Activated T-helper 17 cell treated with anti-CD3 and anti-CD28 coated beads, Interleukin-2, amount 50 U/mL, for 72 hours (primary cell): ENCODE results near the gene SSRP1. TPM values are rescaled to one million over a fixed set of nuclear protein-coding genes. Genes with fewer than 3 reads are reported as not detected.
A peak's percentile ranks its signal among the peaks of the same experiment; 100 is the strongest.
"Not testable (repeated sequence)": the region's sequence is repeated elsewhere in the genome, so short reads cannot be mapped to it uniquely, and the experiment has no call there.

Experiments used
- ATAC-seq: fragments of 150-1000 bp; cut with Tn5 transposase; replicated peaks from 2 replicates; pipeline ENCODE4 v1.10.0; 2021; ENCODE audit warnings: mild to moderate bottlenecking, moderate library complexity
- H3K27ac Mint-ChIP-seq: one replicate; pipeline ENCODE4 v1.8.0; 2022; ENCODE audit warnings: mixed read lengths
- H3K27me3 Mint-ChIP-seq: one replicate; pipeline ENCODE4 v1.8.0; 2022; ENCODE audit warnings: mixed read lengths
- H3K36me3 Mint-ChIP-seq: one replicate; pipeline ENCODE4 v1.8.0; 2022; ENCODE audit warnings: low read depth, mild to moderate bottlenecking, mixed read lengths
- H3K4me1 Mint-ChIP-seq: one replicate; pipeline ENCODE4 v1.8.0; 2022; ENCODE audit warnings: mixed read lengths
- H3K4me3 Mint-ChIP-seq: one replicate; pipeline ENCODE4 v1.8.0; 2022; ENCODE audit warnings: mild to moderate bottlenecking, mixed read lengths
- H3K9me3 Mint-ChIP-seq: one replicate; pipeline ENCODE4 v1.8.0; 2022; ENCODE audit warnings: mixed read lengths
- total RNA-seq, 2 donors: library from RNA; stranded (reverse); gene quantifications; one replicate each; pipeline ENCODE4 v1.2.3, GENCODE V29; 2022

SSRP1 gene
- total RNA-seq, 2 donors from 2014 or later, result 92.1 to 171 TPM

DNA sequence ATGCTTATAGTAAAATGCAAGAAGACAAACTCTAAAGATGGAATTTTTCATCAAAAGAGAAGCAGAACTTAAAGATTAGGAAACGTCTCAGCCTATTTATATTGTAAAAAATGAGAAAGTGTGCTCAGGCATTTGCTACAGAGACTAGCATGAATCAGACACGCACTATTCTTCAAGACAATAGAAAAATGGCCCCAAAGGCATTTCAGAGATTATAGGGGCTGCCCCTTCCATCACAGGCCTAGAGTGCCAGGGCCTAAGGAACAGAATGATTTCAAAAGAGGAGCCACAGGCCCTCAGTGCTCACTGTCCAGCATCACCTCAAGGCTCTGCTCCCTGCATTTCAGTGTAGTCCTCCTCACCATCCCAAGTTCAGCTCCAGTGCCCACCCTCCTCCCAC is 38.5 kb downstream of the SSRP1 start:
- Mint-ChIP-seq H3K36me3 (peaks cover 31% of the 10 kb centered on the region), H3K9me3 (peaks cover 8% of the 10 kb centered on the region), H3K4me3 (no peak overlapping the region), H3K4me1 (no peaks in the 10 kb centered on the region), H3K27ac (no peak overlapping the region), H3K27me3 (no peaks in the 10 kb centered on the region)
- no peak for ATAC-seq

- not testable (repeated sequence) for H3K27me3 Mint-ChIP-seq, H3K9me3 Mint-ChIP-seq, H3K4me3 Mint-ChIP-seq, H3K4me1 Mint-ChIP-seq, ATAC-seq, H3K27ac Mint-ChIP-seq
- H3K36me3 Mint-ChIP-seq, result peaks cover 22% of the 10 kb centered on the region
Observed at GRCh38 chr11:57296205-57296604, 39.5 kb downstream of the SSRP1 start.

- Mint-ChIP-seq H3K4me1 (no peaks in the 10 kb centered on the region), H3K9me3 (peaks cover 8% of the 10 kb centered on the region), H3K36me3 (peaks cover 5% of the 10 kb centered on the region), H3K27ac (no peak overlapping the region), H3K27me3 (peaks cover 8% of the 10 kb centered on the region), H3K4me3 (no peak overlapping the region)
- ATAC-seq, result no peak
Observed at GRCh38 chr11:57294225-57295131, 41.2 kb downstream of the SSRP1 start.

GRCh38 chr11:57290288-57290687 is 45.4 kb downstream of the SSRP1 start:
- Mint-ChIP-seq H3K9me3 (no peaks in the 10 kb centered on the region), H3K27me3 (peaks cover 17% of the 10 kb centered on the region), H3K4me3 (no peak overlapping the region), H3K4me1 (no peaks in the 10 kb centered on the region), H3K36me3 (no peaks in the 10 kb centered on the region), H3K27ac (no peak overlapping the region)
- ATAC-seq, result peak; percentile 41

DNA sequence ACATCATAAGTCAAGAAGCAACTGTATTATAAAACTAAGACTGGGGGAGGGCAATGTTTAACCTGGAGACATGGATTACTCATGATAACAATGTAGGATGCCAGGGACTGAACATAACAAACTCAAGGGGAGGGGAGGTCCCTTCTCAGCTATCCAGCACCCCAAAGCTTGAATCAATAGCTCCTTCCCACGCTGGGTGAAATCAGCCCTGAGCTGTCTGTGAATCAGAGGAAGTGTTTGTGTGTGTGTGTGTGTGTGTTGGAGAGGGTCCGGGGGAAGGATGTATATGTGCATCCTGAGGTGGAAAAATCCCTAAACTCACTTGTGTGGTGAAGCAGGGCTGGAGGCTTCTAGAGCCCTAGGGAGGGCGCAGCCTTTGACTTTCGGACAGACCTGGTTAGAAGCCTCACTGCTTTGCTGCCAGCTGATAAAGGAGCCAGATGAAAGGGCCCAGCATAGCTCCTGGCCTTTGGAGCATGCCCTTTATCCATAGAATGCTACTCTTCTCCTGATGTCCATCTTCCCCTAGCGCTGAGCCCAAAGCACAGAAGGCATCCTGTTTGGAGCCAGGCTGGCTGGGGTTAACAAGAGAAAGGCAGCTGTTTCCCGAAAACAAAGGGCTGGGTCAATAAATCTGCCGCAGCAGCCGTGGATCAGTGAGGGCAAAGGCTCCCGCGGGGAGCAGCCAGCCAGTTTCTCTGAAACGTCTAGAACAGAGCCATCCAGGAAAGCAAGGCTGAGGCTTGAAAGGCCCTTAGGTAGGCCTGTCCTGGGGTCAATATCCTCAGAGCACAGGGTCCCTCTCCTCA is 46.7 kb downstream of the SSRP1 start:
- H3K4me3 Mint-ChIP-seq, result no peak overlapping the region
- no peak overlapping the region for H3K27ac Mint-ChIP-seq
- no peaks in the 10 kb centered on the region for H3K4me1 Mint-ChIP-seq
- H3K27me3 Mint-ChIP-seq, result peaks cover 17% of the 10 kb centered on the region
- peak; percentile 89 for ATAC-seq
- H3K9me3 Mint-ChIP-seq, result no peaks in the 10 kb centered on the region
- H3K36me3 Mint-ChIP-seq, result no peaks in the 10 kb centered on the region

DNA sequence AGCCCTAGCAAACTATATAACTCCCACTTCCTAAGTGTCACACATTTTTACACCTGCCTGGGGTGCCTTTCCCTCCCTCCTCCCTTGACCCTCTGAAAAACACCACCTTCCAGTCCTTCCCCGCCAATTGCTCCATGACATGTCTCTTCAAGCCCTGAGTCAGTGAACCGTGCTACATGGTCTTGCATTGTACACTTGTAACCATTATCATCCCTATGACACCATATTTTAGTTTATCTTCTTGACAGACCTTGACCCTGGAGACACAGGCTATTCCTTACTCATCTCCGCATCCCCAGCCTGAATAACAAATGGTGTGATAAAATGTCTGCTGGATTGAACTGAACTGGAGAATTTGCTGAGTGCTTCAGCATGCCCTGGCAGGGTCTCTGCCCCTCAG is 47.8 kb downstream of the SSRP1 start:
- Mint-ChIP-seq H3K36me3 (no peaks in the 10 kb centered on the region), H3K4me1 (no peaks in the 10 kb centered on the region), H3K27ac (no peak overlapping the region), H3K27me3 (peaks cover 17% of the 10 kb centered on the region), H3K9me3 (no peaks in the 10 kb centered on the region), H3K4me3 (no peak overlapping the region)
- no peak for ATAC-seq

DNA sequence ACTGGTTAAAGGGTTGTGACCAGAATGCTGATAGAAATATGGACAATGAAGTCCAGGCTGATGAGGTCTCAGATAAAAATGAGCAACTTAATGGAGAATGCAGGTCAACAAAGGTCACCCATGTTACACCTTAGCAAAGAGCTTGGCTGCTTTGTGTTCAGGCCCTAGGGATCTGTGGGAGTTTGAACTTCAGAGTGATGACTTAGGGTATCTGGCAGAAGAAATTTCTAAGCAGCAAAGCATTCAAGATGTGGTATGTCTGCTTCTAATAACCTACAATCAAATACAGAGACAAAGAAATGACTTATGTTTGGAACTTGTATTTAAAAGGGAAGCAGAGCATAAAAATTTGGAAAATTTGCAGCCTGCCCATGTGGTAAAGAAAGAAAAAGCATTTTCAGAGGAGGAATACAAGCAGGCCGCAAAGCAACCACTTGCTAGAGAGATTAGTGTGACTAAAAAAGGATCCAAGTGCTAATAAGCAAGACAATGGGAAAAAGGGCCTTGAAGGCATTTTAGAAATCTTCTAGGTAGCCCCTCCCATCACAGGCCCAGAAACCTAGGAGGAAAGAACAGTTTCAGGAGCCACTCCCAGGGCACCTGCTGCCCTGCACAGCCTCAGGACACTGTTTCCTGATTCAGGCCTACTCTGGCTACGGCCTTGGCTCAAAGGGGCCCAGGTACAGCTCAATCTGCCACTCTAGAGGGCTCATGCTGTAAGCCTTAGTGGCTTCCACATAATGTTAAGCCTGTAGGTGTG is 52.3 kb downstream of the SSRP1 start:
- Mint-ChIP-seq H3K27ac (no peak overlapping the region), H3K36me3 (no peaks in the 10 kb centered on the region), H3K4me3 (no peak overlapping the region), H3K27me3 (peaks cover 14% of the 10 kb centered on the region), H3K9me3 (no peaks in the 10 kb centered on the region), H3K4me1 (no peaks in the 10 kb centered on the region)
- ATAC-seq, result no peak

DNA sequence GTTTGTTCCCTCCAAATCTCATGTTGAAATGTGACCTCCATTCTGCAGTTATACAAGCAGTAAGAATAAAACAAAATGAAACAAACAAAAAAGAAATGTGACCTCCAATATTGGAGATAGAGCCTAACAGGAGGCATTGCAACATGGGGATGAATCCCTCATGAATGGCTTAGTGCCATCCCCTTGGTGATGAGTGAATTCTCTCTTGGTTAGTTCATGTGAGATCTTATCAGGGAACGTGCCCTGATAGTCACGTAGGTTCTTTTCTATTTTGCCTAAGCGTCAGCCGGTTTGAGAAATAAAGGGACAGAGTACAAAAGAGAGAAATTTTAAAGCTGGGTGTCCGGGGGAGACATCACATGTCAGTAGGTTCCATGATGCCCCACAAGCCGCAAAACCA is 54.1 kb downstream of the SSRP1 start:
- H3K27ac Mint-ChIP-seq, H3K36me3 Mint-ChIP-seq, H3K4me3 Mint-ChIP-seq, ATAC-seq, H3K9me3 Mint-ChIP-seq, H3K4me1 Mint-ChIP-seq: not testable (repeated sequence)
- H3K27me3 Mint-ChIP-seq, result peaks cover 15% of the 10 kb centered on the region

DNA sequence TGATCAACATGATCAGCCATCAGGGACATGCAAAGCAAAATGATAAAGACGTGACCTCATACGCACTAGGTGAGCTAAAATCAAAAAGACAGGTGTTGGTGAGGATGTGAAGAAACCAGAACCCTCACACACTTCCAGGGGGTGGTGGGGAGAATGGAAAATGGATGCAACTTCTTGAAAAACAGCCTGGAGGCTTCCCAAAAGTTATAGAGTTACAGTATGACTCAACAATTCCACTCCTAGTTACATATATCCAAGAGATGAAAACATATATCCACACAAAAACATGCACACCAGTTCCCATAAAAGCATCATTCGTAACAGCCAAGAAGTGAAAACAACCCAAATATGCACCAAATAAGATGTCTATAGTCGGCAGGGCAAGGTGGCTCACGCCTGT is 56.6 kb downstream of the SSRP1 start:
- Mint-ChIP-seq H3K4me1 (no peaks in the 10 kb centered on the region), H3K36me3 (no peaks in the 10 kb centered on the region), H3K9me3 (no peaks in the 10 kb centered on the region), H3K27ac (no peak overlapping the region), H3K27me3 (peaks cover 27% of the 10 kb centered on the region), H3K4me3 (no peak overlapping the region)
- no peak for ATAC-seq

GRCh38 chr11:57278721-57279095 is 57.0 kb downstream of the SSRP1 start:
- Mint-ChIP-seq H3K36me3 (no peaks in the 10 kb centered on the region), H3K4me3 (no peak overlapping the region), H3K27ac (no peak overlapping the region), H3K4me1 (no peaks in the 10 kb centered on the region), H3K27me3 (peaks cover 27% of the 10 kb centered on the region), H3K9me3 (no peaks in the 10 kb centered on the region)
- ATAC-seq, result no peak

DNA sequence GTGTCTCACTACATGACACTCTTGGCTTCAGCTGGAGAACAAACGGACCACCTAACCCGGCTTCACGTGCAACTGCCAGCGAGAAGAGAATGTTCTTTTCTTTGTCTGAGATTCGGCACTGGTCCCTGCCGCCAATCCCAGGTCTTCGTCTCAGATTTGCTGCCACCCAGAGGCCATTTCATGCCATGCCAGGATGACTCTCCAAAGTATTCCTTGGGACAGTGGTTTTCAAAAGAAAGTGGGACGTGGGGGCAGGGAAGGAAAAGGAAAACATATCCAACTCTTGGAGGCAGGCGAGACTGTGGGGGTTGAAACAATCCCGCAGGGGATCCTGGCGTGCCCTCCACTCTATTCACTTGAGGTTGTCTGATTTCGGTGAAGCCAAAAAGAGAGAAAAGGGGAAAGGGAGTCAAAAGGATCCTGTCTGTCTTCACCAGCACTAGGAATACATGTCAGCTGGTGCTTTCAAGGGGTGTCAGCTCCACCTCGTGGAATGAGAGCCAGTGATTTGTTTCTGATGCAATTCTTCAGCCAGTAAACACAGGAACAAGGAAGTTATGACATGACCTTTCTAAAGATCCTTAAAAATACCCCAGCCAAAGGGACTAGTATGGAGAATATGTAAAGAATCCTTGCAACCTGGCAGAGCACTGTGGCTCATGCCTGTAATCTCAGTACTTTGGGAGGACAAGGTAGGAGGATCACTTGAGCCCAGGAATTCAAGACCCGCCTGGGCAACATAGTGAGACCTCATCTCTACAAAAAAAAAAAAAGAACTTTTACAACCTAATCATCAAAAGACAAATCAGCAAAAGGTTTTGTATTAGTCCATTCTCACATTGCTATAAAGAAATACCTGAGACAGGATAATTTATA is 57.6 kb downstream of the SSRP1 start:
- ATAC-seq, result no peak
- H3K9me3 Mint-ChIP-seq, result peaks cover 4% of the 10 kb centered on the region
- H3K36me3 Mint-ChIP-seq, result no peaks in the 10 kb centered on the region
- peaks cover 30% of the 10 kb centered on the region for H3K27me3 Mint-ChIP-seq
- no peak overlapping the region for H3K27ac Mint-ChIP-seq
- no peaks in the 10 kb centered on the region for H3K4me1 Mint-ChIP-seq
- H3K4me3 Mint-ChIP-seq, result no peak overlapping the region

GRCh38 chr11:57276971-57277675 is 58.6 kb downstream of the SSRP1 start:
- Mint-ChIP-seq H3K27ac (no peak overlapping the region), H3K36me3 (no peaks in the 10 kb centered on the region), H3K9me3 (peaks cover 6% of the 10 kb centered on the region), H3K4me3 (no peak overlapping the region), H3K4me1 (no peaks in the 10 kb centered on the region), H3K27me3 (peaks cover 33% of the 10 kb centered on the region)
- no peak for ATAC-seq

DNA sequence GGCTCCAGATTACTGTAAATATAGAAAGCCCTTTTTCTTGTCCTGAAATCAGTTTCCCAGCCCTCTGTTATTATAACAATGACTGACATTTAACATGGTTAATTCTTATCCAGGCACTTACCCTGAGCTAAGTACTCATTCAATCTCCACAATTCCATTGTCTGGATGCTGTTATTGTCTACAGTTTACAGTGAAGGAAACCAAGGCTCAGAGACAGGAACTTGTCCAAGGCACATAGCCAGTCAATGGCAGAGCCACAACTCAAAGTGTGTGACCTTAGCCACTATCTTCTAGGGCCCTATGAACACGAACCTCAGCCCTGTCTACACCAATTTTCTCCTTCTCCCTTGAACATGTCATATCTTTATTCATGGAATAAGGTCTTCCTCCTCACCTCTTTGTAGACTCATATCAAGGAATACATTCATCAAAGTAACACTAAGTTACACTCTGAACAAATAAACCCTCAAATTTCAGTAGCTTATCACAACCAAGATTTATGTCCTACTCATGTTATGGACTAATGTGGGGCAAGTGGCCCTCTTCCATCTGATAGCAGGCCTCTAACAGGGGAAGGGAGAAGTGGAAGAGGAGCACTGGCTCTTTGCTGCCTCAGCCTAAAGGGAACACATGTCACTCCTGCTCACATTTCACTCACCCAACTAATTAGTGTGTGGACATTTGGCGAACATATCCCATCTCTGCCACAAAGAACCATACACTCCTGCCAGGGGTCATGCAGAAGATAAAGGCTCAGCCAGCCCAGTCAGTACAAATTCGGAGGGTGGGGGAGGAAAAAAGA is 59.3 kb downstream of the SSRP1 start:
- no peak overlapping the region for H3K4me3 Mint-ChIP-seq
- peaks cover 6% of the 10 kb centered on the region for H3K9me3 Mint-ChIP-seq
- H3K27me3 Mint-ChIP-seq, result peaks cover 37% of the 10 kb centered on the region
- no peaks in the 10 kb centered on the region for H3K4me1 Mint-ChIP-seq
- no peak overlapping the region for H3K27ac Mint-ChIP-seq
- no peak for ATAC-seq
- no peaks in the 10 kb centered on the region for H3K36me3 Mint-ChIP-seq
